ENCODE data around the gene RASA4. TPM values are rescaled to one million over a fixed set of nuclear protein-coding genes. Genes with fewer than 3 reads are reported as not detected.
"Not testable (repeated sequence)": the region's sequence is repeated elsewhere in the genome, so short reads cannot be mapped to it uniquely, and the experiment has no call there.

Gene RASA4
- 16.6 TPM for total RNA-seq
- long read RNA-seq, full-length matches to known transcripts: 15 of 30 reads
- long read RNA-seq, partial matches to known transcripts: 9 of 30 reads
- long read RNA-seq, other reads (novel, unspliced or antisense): 6 of 30 reads

DNA sequence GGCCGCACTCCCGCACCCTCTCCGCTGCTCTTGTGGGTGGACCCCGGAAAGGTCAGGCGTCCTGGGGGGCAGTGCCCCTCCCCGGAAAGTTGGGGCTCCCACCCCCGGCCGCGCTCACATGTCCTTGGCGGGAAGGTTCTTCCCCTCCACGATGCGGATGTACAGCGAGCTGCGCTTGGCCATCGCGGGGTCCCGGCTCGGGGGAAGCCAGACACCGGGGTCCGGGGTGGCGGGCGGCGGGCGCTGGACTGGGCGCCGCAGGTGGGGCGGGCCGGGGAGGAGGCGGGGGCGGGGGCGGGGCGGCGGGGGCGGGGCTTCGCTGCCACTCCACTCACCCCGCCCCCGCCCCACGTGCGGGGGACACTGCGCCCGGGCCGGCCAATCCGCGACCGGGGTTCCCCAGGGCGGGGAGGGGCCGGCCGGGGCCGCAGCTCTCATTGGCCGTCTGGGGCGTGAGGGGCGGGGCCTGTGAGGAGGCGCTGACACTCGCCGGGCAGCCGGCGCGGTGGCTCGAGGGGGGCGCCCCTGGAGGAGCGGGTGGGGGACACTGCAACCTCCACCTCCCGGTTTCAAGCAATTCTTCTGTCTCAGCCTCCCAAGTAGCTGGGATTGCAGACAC is at the start of gene RASA4:
Gene RASA4 (minus strand): TSS at position 250 of the 619 bp plus-strand sequence. CDS start 67 bp downstream, at position 183.
- ATAC-seq (ENCODE audit: poor library complexity): peak; percentile 96
- DNase-seq: peak; percentile 81
- intact Hi-C loops (cut with DNase I): not testable (repeated sequence)

DNA sequence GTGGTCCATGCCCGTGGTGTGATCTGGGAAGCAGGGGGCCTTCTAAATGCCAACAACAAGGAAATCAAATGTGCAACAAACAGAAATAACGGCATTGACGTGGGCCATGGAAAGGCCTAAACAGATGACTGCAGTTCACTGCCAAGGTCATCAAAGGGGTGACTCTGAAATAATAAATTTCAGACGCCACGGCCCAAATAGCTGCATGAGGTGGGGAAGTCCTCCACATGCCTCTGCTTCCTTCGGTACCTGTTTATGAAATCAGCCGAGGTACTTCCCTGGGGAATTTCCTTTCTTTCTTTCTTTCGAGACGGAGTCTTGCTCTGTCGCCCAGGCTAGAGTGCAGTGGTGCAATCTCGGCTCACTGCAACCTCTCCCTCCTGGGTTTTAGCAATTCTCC is 48.2 kb upstream of the RASA4 start:
- ATAC-seq (ENCODE audit: poor library complexity); intact Hi-C loops (cut with DNase I); DNase-seq: not testable (repeated sequence)

DNA sequence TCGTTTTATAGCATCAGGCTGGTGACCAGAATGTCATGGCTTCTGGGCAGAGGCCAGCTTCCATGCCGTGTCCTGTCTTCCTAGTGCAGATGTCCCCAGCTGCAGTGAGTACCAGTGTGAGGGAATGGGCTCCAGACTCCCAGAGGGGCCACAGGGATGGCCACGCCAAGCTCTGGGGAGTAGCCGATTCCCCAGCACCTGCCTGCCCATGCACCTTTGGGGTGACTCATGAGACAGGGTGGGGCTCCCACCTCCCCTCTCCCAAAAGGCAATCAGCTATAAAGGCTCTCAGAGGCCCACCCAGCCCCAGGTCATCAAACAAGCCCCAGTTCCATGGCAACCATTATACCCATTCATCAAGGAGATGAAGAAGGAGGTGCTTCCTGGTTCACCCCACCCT is 33.4 kb upstream of the RASA4 start, which contains the start of gene SPDYE2B:
Gene SPDYE2B (plus strand): TSS at position 396 of the 400 bp plus-strand sequence. CDS start 2,030 bp downstream, outside the sequence.
- intact Hi-C loops (cut with DNase I); DNase-seq; ATAC-seq (ENCODE audit: poor library complexity): not testable (repeated sequence)

DNA sequence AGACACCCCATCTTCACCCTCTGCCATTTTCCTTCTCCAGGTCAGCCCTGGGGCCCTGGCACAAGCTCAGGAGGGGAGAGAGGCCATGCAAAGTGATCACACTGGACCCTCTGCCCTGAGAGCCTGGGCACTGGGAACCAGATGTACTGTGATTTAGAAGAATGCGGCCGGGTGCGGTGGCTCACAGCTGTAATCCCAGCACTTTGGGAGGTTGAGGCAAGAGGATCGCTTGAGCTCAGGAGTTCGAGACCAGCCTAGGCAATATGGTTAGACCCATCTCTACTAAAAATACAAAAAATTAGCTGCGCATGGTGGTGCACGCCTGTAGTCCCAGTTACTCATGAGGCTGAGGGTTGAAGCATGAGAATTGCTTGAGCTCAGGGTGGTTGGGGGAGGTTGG is 31.3 kb upstream of the RASA4 start:
- intact Hi-C loops (cut with DNase I): not testable (repeated sequence)
- DNase-seq (peak; percentile 18), ATAC-seq (ENCODE audit: poor library complexity) (peak; percentile 16)

DNA sequence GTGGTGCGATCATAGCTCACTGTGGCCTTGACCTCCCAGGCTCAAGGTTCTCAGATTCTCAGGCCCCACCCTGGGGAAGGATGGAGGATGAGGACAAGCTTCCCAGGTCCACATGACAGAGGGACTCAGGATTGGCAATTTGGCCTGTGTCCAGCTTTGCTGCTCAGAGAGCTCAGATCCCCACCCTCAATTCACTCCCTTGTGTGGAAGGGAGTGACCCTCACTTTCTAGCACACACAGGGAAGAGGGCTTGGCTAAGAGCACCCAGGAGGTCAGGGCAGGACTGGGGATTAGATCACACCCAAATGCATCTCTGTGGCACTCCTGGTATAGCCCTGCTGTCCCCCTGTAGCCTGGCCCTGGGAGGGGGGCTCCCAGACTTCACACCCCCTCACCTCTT is 26.8 kb upstream of the RASA4 start:
- ATAC-seq (ENCODE audit: poor library complexity); intact Hi-C loops (cut with DNase I); DNase-seq: not testable (repeated sequence)

DNA sequence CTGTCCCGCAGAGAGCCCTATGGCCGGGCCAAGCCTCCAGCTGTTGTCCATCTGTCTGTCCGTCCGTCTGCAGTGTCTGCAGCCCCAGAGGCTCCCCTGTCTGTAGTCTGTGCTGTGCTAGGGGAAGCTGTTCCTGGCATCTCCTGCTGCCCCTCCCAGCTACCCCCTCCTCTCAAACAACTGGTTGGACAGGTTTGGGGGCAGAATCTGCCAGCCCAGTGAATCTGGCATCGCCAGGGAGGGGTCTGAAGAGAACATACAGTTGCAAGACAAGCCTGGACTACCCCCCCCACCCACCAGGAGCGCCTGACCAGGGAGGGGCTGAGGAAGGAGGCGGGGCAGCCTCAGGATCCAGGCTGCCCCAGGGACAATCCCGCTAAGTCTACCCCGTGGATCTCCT is 26.1 kb upstream of the RASA4 start, which contains the start of gene UPK3BL1:
Gene UPK3BL1 (minus strand): TSS at position 101 of the 400 bp plus-strand sequence. CDS start 50 bp downstream, at position 51.
- DNase-seq; intact Hi-C loops (cut with DNase I): not testable (repeated sequence)
- ATAC-seq (ENCODE audit: poor library complexity): peak; percentile 19

DNA sequence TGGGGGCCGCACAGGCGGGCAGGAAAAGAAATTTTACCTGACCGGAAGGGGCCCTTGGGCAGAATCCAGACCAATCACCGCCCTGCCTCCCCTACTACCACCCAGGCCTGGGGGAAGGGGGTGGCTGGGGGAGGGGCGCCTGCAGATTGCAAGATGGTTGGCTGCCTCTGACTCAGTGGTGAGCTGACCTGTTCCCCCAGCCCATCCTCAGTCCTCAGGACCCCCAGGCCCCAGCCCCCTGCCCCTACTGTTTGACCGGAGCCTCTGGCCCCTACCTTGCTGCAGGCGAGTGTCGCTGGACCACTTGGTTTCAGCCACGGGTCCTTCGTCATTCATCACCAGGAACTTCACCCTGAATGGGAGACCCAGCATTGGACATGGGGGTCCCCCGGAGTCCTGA is 22.3 kb upstream of the RASA4 start:
- DNase-seq (peak; percentile 36), ATAC-seq (ENCODE audit: poor library complexity) (peak; percentile 4)
- intact Hi-C loops (cut with DNase I): not testable (repeated sequence)

DNA sequence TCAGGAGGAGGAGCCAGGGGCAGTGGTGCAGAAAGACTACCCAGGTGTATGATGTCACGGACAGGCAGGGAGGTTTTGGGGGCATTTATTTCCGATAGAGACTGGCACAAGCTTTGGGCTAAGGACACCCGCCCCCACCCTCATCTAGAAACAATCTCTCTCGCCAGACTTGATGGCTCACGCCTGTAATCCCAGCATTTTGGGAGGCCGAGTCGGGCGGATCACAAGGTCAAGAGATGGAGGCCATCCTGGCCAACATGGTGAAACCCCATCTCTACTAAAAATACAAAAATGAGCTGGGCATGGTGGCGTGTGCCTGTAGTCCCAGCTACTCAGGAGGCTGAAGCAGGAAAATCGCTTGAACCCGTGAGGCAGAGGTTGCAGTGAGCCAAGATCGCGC is 20.4 kb upstream of the RASA4 start:
- DNase-seq: peak; percentile 37
- intact Hi-C loops (cut with DNase I); ATAC-seq (ENCODE audit: poor library complexity): not testable (repeated sequence)

DNA sequence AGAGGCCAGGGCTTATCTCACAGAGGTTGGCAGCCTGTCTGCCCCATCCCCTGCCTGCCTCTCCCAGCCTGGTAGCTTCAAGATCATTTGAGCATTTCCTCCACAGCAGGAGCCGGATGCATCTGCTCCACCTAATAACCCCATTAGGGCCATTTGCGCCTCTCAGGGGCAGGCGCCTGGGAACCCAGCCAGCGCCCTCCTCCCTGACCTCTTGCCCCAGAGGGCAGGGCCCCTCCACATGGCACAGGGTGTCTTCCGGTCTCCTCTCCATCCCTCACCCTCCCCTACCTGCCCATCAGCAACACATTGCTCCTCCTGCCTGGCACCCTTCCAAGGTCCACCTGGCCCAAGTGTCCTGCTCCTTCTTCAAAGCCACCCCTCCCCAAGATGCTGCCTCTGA is 18.8 kb upstream of the RASA4 start:
- peak; percentile 6 for ATAC-seq (ENCODE audit: poor library complexity)
- DNase-seq; intact Hi-C loops (cut with DNase I): not testable (repeated sequence)

DNA sequence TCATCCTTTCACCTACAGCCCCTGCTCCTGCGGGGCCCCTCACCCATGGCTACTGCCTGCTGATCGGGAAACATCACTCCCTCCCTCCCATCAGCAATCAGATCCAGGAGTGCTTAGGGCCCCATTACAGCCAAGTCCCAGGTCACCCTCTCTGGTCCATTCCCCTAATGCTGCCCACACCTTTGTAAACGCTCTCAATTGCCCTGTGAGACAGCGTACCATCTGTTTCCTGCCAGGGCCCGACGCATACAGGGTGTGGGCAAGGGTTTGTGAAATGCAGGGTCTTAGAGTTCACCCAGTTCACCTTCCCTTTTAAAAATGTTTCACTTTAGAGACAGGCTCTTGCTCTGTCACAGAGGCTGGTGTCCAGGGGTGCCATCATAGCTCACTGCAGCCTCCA is 17.7 kb upstream of the RASA4 start:
- DNase-seq; ATAC-seq (ENCODE audit: poor library complexity): not testable (repeated sequence)

DNA sequence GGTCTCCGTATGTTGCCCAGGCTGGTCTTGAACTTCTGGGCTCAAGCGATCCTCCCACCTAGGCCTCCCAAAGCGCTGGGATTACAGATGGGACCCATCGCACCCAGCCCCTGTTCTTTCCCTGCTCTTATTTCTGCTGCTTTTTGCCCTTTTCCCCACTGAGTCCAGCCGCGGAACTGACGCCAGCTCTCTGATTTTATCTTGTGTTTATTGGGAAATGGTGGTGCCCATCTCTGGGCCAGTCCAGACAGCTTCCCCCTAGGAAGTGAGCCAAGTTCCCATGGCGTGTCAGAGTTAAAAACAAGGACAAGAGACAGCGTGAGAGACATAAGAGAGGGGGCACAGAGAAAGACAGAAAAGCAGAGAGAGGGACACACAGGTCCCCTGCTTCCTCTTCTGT is 14.1 kb upstream of the RASA4 start:
- DNase-seq; intact Hi-C loops (cut with DNase I); ATAC-seq (ENCODE audit: poor library complexity): not testable (repeated sequence)

More for the DNA sequence above, 17.7 kb upstream of the RASA4 start:
- intact Hi-C loops (cut with DNase I): not testable (repeated sequence)

DNA sequence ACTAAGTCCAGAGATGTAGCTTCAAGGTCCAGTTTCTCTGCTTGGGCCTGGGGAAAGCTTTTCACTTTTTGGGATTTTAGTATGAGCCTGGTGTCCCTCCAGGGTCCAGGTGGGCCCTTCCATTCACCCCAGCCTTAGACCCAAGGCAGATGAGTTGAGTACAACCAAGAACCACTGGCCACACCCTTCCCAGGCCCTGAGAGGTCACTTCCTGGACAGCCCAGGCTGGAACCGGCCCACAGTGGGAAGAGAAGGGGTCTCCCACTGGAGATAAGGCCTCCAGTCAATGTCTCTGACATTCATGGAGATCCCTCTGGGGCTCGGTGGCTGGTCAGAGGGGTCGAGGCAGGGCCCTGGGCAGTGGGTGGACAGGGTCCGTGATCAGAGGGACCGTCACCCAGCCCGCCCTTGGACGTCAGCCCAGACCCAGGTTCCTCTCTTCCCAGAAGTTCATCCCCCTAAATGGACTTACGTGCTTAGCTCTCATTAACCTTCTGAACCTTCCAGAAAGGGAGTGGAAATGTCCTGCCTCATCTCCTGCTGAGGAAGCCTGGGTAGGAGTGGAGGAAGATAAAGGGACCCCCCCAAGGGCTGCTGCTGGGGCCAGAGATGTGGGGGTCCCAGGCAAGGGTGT is 10.8 kb upstream of the RASA4 start:
- intact Hi-C loops (cut with DNase I); DNase-seq: not testable (repeated sequence)
- ATAC-seq (ENCODE audit: poor library complexity): peak; percentile 14

DNA sequence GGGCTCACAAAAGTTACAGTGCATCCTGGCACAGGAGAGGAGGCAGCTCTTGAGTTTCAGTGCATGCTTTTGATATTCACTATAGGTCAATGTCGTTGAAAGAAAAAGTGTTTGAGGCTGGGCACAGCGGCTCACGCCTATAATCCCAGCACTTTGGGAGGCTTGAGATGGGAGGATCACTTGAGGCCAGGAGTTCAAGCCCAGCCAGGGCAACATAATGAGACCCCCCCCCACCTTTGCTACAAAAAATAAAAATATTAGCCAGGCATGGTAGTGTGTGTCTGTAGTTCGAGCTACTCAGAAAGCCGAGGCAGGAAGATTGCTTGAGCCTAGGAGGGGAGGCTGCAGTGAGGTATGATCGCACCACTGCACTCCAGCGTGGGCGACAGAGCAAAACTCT is 1.6 kb upstream of the RASA4 start:
- peak; percentile 8 for DNase-seq
- ATAC-seq (ENCODE audit: poor library complexity); intact Hi-C loops (cut with DNase I): not testable (repeated sequence)

DNA sequence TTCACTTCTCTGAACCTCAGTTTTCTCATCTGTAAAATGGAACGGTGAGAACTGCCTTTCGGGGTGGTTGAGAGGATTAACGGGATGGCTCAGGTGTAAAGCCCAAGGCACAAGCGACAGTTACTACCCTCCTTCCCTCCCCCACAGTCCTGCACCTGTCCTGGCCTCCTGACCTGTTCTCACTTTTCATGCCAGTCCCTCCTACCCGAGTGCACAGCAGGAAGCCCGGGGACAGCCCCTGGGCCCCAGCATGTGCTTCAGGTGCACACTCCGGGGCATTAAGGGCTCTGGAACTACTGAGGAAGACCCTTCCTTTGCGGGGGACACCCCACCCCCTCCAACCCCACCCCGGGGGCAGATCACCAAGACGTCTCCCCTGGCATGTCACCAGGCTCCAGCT is 626 bp downstream of the RASA4 start:
- ATAC-seq (ENCODE audit: poor library complexity): not testable (repeated sequence)

DNA sequence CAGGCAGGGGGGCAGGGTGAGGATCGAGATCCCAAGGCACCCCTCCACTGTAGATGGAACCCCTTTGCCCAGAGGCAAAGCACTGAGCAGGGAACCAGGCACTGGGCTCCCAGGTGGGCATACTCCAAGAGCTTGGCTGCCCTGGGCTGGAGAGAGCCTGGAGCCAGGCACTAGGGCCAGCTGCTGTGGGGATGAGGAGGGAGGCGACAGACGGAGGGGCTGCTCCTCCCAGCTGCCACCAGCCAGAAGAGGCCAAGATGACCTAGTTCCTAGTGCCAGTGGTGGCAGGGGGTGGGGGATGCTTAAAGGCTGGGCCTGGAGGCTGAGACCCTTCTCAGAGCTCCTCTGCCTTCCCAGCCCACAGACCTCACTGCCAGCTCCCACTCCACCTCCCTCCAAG is 1.7 kb downstream of the RASA4 start:
- DNase-seq; ATAC-seq (ENCODE audit: poor library complexity); intact Hi-C loops (cut with DNase I): not testable (repeated sequence)

More for the DNA sequence above, 626 bp downstream of the RASA4 start:
- DNase-seq; intact Hi-C loops (cut with DNase I): not testable (repeated sequence)

DNA sequence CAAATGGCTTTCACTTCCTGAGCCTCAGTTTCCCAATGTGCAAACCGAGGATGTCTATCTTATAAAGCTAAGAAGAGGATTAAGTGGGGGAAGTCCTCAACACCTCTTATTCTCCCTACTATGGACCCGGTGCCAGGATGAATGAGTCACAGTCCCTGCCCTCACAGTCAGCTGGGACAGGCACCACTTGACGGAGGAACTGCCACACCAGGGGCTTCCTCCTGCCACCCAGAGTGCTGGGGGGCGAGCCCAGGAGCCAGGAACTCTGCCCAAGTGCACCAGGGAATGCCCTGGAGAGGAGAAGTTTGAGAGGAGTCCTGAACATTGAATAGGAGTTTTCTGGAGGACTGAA is 2.2 kb downstream of the RASA4 start:
- intact Hi-C loops (cut with DNase I); DNase-seq; ATAC-seq (ENCODE audit: poor library complexity): not testable (repeated sequence)

DNA sequence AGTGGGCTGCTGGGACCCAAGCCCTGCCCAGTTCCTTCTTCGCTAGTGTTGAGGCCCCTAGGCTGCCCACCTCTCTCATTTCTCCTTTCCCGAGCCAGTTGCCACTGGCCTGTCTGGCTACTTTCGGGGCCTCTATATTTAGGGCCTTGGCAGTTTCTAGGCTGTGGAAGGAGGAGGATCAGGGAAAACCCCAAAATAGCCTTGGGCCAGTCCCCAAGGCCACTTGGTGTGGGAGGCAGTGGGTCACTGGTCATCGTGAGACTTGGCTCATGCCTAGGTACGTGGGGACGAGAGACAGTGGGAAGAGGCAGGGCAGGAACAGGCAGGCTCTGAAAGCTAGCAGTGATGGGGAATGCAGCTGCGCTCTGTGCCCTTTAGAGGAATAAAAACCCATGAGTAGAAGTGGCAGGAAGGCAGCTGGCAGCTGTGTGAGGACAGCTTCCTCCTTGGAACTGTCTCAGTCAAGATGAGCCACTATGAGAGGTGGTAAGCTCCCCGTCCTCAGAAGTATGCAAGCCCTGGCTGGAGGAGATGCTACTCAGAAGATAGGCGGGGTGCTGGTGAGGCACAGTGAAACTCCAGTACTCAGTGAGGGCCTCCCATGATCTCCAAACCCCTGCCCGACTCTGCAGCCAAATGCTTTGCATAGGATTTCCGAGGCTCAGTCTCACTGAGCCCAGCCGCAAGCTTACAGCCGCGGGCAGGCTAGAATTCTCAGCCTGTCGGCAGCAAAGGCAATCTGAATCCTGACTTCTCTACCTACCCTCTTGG is 2.8 kb downstream of the RASA4 start:
- intact Hi-C loops (cut with DNase I); ATAC-seq (ENCODE audit: poor library complexity): not testable (repeated sequence)
- DNase-seq: peak; percentile 34

DNA sequence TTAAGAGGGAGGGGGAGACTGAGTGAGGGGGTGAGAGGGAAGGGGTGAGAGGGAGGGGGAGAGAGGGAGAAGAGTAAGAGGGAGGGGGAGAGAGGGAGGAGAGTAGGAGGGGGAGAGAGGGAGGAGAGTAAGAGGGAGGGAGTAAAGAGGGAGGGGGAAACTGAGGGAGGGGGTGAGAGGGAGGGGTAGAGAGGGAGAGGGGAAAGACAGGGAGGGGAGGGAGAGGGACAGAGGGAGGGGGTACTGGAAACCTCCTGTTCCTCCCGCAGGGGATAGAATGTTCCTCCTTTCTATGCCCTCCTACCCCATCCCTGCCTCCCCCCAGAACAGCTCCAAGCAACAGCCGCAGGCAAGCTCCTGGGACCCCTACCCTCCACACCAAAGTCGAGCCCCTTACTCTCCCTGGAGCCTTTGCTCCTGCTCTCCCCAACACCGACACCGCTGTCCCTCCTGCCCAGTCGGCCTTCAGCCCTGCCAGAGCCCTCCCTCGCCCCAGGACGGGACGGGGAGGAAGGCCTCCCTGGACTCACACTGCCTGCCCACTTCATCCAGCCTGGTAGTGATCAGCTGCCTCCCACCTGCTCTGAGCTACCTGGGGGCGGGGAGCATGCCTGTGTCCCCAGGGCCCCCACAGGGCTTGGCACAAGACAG is 4.8 kb downstream of the RASA4 start:
- ATAC-seq (ENCODE audit: poor library complexity); intact Hi-C loops (cut with DNase I): not testable (repeated sequence)
- DNase-seq: peak; percentile 54

All from Right ventricle myocardium superior (tissue), 1 donor.